CD4-positive, CD25-positive, alpha-beta regulatory T cell (primary cell): ENCODE measurements around the gene EXOC1L. TPM values are rescaled to one million over a fixed set of nuclear protein-coding genes. Genes with fewer than 3 reads are reported as not detected.
A peak's percentile ranks its signal among the peaks of the same experiment; 100 is the strongest.

Source experiments
- ATAC-seq, 2 donors: fragments of 150-1000 bp; cut with Tn5 transposase; one replicate each; pipeline ENCODE4 v1.10.0; 2021; ENCODE audit warnings: low read depth in 2 of 2, moderate number of reproducible peaks in 2 of 2, moderate library complexity in 1 of 2
- DNase-seq, 3 donors: peaks; one replicate each; pipeline versions ENCODE4 v3.0.0 to v3.0.0-alpha.2; 2012 to 2022; ENCODE audit warnings: mixed read lengths in 1 of 3
- H3K27ac ChIP-seq: one replicate; pipeline ENCODE4 v1.7.0; 2013; ENCODE audit warnings: mild to moderate bottlenecking, low read length; ENCODE audit not compliant: insufficient read depth, poor library complexity, severe bottlenecking
- H3K27me3 ChIP-seq: one replicate; pipeline ENCODE4 v1.7.0; 2013; ENCODE audit warnings: low read length; ENCODE audit not compliant: control insufficient read depth, insufficient read depth
- H3K36me3 ChIP-seq: one replicate; pipeline ENCODE4 v1.7.0; 2013; ENCODE audit warnings: mild to moderate bottlenecking, low read length, moderate library complexity; ENCODE audit not compliant: control insufficient read depth, insufficient read depth
- H3K4me1 ChIP-seq: 2 replicates; pipeline ENCODE4 v1.7.0; 2013; ENCODE audit warnings: mild to moderate bottlenecking, low read length; ENCODE audit not compliant: insufficient read depth, control insufficient read depth, poor library complexity, severe bottlenecking
- H3K4me3 ChIP-seq: one replicate; pipeline ENCODE4 v1.7.0; 2013; ENCODE audit warnings: low read depth, mild to moderate bottlenecking, low read length, moderate library complexity
- H3K9me3 ChIP-seq, 2 experiments: 1 replicate in 1 of 2; 2 replicates in 1 of 2; pipeline ENCODE4 v1.7.0; 2013; ENCODE audit warnings: low read length in 2 of 2, mild to moderate bottlenecking in 1 of 2, moderate library complexity in 1 of 2; ENCODE audit not compliant: control insufficient read depth in 2 of 2
- H3K27ac Mint-ChIP-seq, 3 donors: one replicate each; pipeline ENCODE4 v1.8.0; 2020 to 2022; ENCODE audit warnings: mild to moderate bottlenecking in 3 of 3, mixed read lengths in 3 of 3, moderate library complexity in 2 of 3
- H3K27me3 Mint-ChIP-seq: one replicate; pipeline ENCODE4 v1.8.0; 2022; ENCODE audit warnings: mild to moderate bottlenecking, mixed read lengths
- H3K36me3 Mint-ChIP-seq: one replicate; pipeline ENCODE4 v1.8.0; 2020; ENCODE audit warnings: mixed read lengths
- H3K4me1 Mint-ChIP-seq, 4 donors: one replicate each; pipeline ENCODE4 v1.8.0; 2020 to 2022; ENCODE audit warnings: mixed read lengths in 4 of 4, mild to moderate bottlenecking in 1 of 4
- H3K4me3 Mint-ChIP-seq, 4 donors: one replicate each; pipeline ENCODE4 v1.8.0; 2020 to 2022; ENCODE audit warnings: mild to moderate bottlenecking in 4 of 4, mixed read lengths in 4 of 4, moderate library complexity in 3 of 4
- H3K9me3 Mint-ChIP-seq, 7 donors: one replicate each; pipeline ENCODE4 v1.8.0; 2020 to 2022; ENCODE audit warnings: mixed read lengths in 7 of 7, mild to moderate bottlenecking in 3 of 7, moderate library complexity in 2 of 7
- polyA plus RNA-seq, 4 donors: library from polyadenylated mRNA; unstranded; fragments of 300-500 nt; fragmentation: Illumina TruSeq; gene quantifications; one replicate each; pipeline ENCODE4 v1.2.3, GENCODE V29; 2021
- total RNA-seq: library from RNA; stranded (reverse); gene quantifications from one replicate; pipeline ENCODE4 v1.2.3, GENCODE V29; 2022

The EXOC1L gene
- total and polyA plus RNA-seq, 5 donors from 2014 or later, result not detected

GRCh38 chr4:55822329-55822728 is 2.7 kb downstream of the EXOC1L start:
- no peaks in the 10 kb centered on the region for H3K36me3 Mint-ChIP-seq
- H3K9me3 Mint-ChIP-seq, result peaks cover 0 to 2% (median 0%) of the 10 kb centered on the region in 7 donors
- ATAC-seq (no peak), DNase-seq (no peak)
- H3K9me3 ChIP-seq, result no peaks in the 10 kb centered on the region
- peaks cover 26% of the 10 kb centered on the region for H3K27me3 Mint-ChIP-seq
- peaks cover 33% of the 10 kb centered on the region for H3K27me3 ChIP-seq
- H3K36me3 ChIP-seq, result no peaks in the 10 kb centered on the region
- no peak overlapping the region for H3K4me3 Mint-ChIP-seq
- H3K4me3 ChIP-seq, result no peak overlapping the region
- H3K4me1 Mint-ChIP-seq, result peaks cover 0 to 6% (median 4%) of the 10 kb centered on the region in 4 donors
- no peak overlapping the region for H3K27ac Mint-ChIP-seq
- no peaks in the 10 kb centered on the region for H3K4me1 ChIP-seq
- no peak overlapping the region for H3K27ac ChIP-seq

GRCh38 chr4:55824865-55825264 is 5.3 kb downstream of the EXOC1L start:
- Mint-ChIP-seq H3K27ac (no peak overlapping the region), H3K9me3 (peaks cover 0 to 2% (median 0%) of the 10 kb centered on the region in 7 donors), H3K27me3 (peaks cover 18% of the 10 kb centered on the region), H3K36me3 (no peaks in the 10 kb centered on the region), H3K4me3 (no peak overlapping the region), H3K4me1 (peaks cover 0 to 1% (median under 1%) of the 10 kb centered on the region in 4 donors)
- DNase-seq, result no peak
- no peak overlapping the region for H3K4me3 ChIP-seq
- ATAC-seq, result no peak
- H3K4me1 ChIP-seq, result no peaks in the 10 kb centered on the region
- no peaks in the 10 kb centered on the region for H3K9me3 ChIP-seq
- no peaks in the 10 kb centered on the region for H3K36me3 ChIP-seq
- peaks cover 25% of the 10 kb centered on the region for H3K27me3 ChIP-seq
- H3K27ac ChIP-seq, result no peak overlapping the region

- no peak overlapping the region for H3K27ac Mint-ChIP-seq
- no peaks in the 10 kb centered on the region for H3K36me3 ChIP-seq
- H3K36me3 Mint-ChIP-seq, result no peaks in the 10 kb centered on the region
- H3K9me3 Mint-ChIP-seq, result peaks cover 0 to 2% (median 0%) of the 10 kb centered on the region in 7 donors
- DNase-seq (no peak), ATAC-seq (no peak)
- no peak overlapping the region for H3K4me3 Mint-ChIP-seq
- H3K4me1 ChIP-seq, result no peaks in the 10 kb centered on the region
- no peaks in the 10 kb centered on the region for H3K4me1 Mint-ChIP-seq
- peaks cover 28% of the 10 kb centered on the region for H3K27me3 Mint-ChIP-seq
- no peak overlapping the region for H3K27ac ChIP-seq
- H3K4me3 ChIP-seq, result no peak overlapping the region
- peaks cover 15% of the 10 kb centered on the region for H3K27me3 ChIP-seq
- H3K9me3 ChIP-seq, result no peaks in the 10 kb centered on the region
Observed at GRCh38 chr4:55826986-55827385, 7.4 kb downstream of the EXOC1L start.

DNA sequence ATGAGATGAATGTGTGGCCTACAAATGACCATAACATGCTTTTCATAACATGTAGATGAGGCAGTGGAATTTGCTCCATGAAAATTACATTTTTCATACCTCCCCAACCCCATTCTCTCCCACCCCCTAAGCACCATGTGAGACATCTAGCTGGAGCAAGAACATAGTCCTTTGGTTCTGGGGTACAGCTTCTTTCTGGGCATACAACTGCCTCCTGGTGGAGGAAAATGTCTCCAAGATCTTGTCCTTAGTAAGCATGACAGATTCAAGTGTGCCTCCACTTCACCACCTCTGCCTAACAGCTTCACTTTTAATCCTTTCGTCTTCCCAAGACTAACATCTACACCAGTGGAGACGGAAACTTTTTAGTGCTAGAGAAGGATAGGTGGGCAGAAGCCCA is 8.0 kb downstream of the EXOC1L start:
- DNase-seq (no peak), ATAC-seq (no peak)
- no peaks in the 10 kb centered on the region for H3K36me3 ChIP-seq
- H3K27me3 Mint-ChIP-seq, result peaks cover 29% of the 10 kb centered on the region
- H3K4me1 Mint-ChIP-seq, result no peaks in the 10 kb centered on the region
- H3K27me3 ChIP-seq, result peaks cover 10% of the 10 kb centered on the region
- H3K27ac ChIP-seq, result no peak overlapping the region
- no peak overlapping the region for H3K4me3 ChIP-seq
- H3K9me3 Mint-ChIP-seq, result peaks cover 0 to 2% (median 0%) of the 10 kb centered on the region in 7 donors
- H3K27ac Mint-ChIP-seq, result no peak overlapping the region
- H3K4me3 Mint-ChIP-seq, result no peak overlapping the region
- H3K9me3 ChIP-seq, result no peaks in the 10 kb centered on the region
- H3K36me3 Mint-ChIP-seq, result no peaks in the 10 kb centered on the region
- H3K4me1 ChIP-seq, result no peaks in the 10 kb centered on the region

GRCh38 chr4:55830048-55830447 is 10.5 kb downstream of the EXOC1L start:
- H3K27me3 ChIP-seq, result peaks cover 14% of the 10 kb centered on the region
- no peak overlapping the region for H3K4me3 Mint-ChIP-seq
- peaks cover 32% of the 10 kb centered on the region for H3K27me3 Mint-ChIP-seq
- no peak for DNase-seq
- H3K27ac Mint-ChIP-seq, result peak overlapping the region in 1 of 3 donors; percentile 22
- H3K36me3 Mint-ChIP-seq, result no peaks in the 10 kb centered on the region
- no peak overlapping the region for H3K27ac ChIP-seq
- H3K4me1 Mint-ChIP-seq, result no peaks in the 10 kb centered on the region
- no peaks in the 10 kb centered on the region for H3K36me3 ChIP-seq
- peaks cover 0 to 3% (median 0%) of the 10 kb centered on the region in 7 donors for H3K9me3 Mint-ChIP-seq
- no peaks in the 10 kb centered on the region for H3K4me1 ChIP-seq
- no peaks in the 10 kb centered on the region for H3K9me3 ChIP-seq
- ATAC-seq, result no peak
- no peak overlapping the region for H3K4me3 ChIP-seq

- H3K27me3 Mint-ChIP-seq, result peaks cover 38% of the 10 kb centered on the region
- no peak for ATAC-seq
Observed at GRCh38 chr4:55830716-55831115, 11.1 kb downstream of the EXOC1L start.

GRCh38 chr4:55834086-55834795 is 14.7 kb downstream of the EXOC1L start:
- Mint-ChIP-seq H3K27ac (no peak overlapping the region), H3K4me1 (no peaks in the 10 kb centered on the region), H3K27me3 (peaks cover 52% of the 10 kb centered on the region), H3K9me3 (peaks cover 0 to 19% (median 5%) of the 10 kb centered on the region in 7 donors), H3K36me3 (no peaks in the 10 kb centered on the region), H3K4me3 (no peak overlapping the region)
- no peaks in the 10 kb centered on the region for H3K4me1 ChIP-seq
- no peak overlapping the region for H3K4me3 ChIP-seq
- H3K27me3 ChIP-seq, result peaks cover 36% of the 10 kb centered on the region
- DNase-seq (no peak), ATAC-seq (no peak)
- no peak overlapping the region for H3K27ac ChIP-seq
- no peaks in the 10 kb centered on the region for H3K36me3 ChIP-seq
- peaks cover 0 to 19% of the 10 kb centered on the region in 2 experiments for H3K9me3 ChIP-seq

More at GRCh38 chr4:55830716-55831115, 11.1 kb downstream of the EXOC1L start:
- H3K4me1 Mint-ChIP-seq, result no peaks in the 10 kb centered on the region
- peaks cover 15% of the 10 kb centered on the region for H3K27me3 ChIP-seq
- no peak overlapping the region for H3K27ac ChIP-seq
- no peaks in the 10 kb centered on the region for H3K36me3 Mint-ChIP-seq
- no peak overlapping the region for H3K4me3 Mint-ChIP-seq
- no peaks in the 10 kb centered on the region for H3K9me3 ChIP-seq
- no peak overlapping the region for H3K4me3 ChIP-seq
- no peak for DNase-seq
- no peaks in the 10 kb centered on the region for H3K36me3 ChIP-seq
- H3K9me3 Mint-ChIP-seq, result peaks cover 0 to 6% (median 3%) of the 10 kb centered on the region in 7 donors
- H3K27ac Mint-ChIP-seq, result no peak overlapping the region
- no peaks in the 10 kb centered on the region for H3K4me1 ChIP-seq

GRCh38 chr4:55837903-55838302 is 18.3 kb downstream of the EXOC1L start:
- peaks cover 45% of the 10 kb centered on the region for H3K27me3 Mint-ChIP-seq

More at GRCh38 chr4:55837903-55838302, 18.3 kb downstream of the EXOC1L start:
- Mint-ChIP-seq H3K36me3 (no peaks in the 10 kb centered on the region), H3K4me3 (no peak overlapping the region), H3K9me3 (peaks cover 0 to 19% (median 8%) of the 10 kb centered on the region in 7 donors), H3K4me1 (peaks cover 0 to 3% (median 1%) of the 10 kb centered on the region in 4 donors), H3K27ac (no peak overlapping the region)
- DNase-seq, result no peak
- H3K27ac ChIP-seq, result no peak overlapping the region
- H3K9me3 ChIP-seq, result peaks cover 0 to 19% of the 10 kb centered on the region in 2 experiments
- H3K36me3 ChIP-seq, result no peaks in the 10 kb centered on the region
- ATAC-seq, result no peak
- H3K4me1 ChIP-seq, result no peaks in the 10 kb centered on the region
- H3K27me3 ChIP-seq, result peaks cover 33% of the 10 kb centered on the region
- H3K4me3 ChIP-seq, result no peak overlapping the region
